Omental fat pad (tissue), 4 donors: Measurements from ENCODE around the gene PPFIBP2. TPM values are rescaled to one million over a fixed set of nuclear protein-coding genes. Genes with fewer than 3 reads are reported as not detected.

Source experiments
- ATAC-seq: fragments of 150-250 bp; one replicate; pipeline ENCODE4 v1.9.1; 2016; ENCODE audit warnings: mild to moderate bottlenecking, moderate library complexity; ENCODE audit not compliant: low FRiP score
- DNase-seq: peaks from one replicate; pipeline ENCODE4 v3.0.0-alpha.2; 2019; ENCODE audit warnings: low spot score
- total RNA-seq, 4 donors: library from RNA; depleted of rRNA; stranded (reverse); fragments of >200 nt; gene quantifications; one replicate each; pipeline ENCODE4 v1.1.0, GENCODE V29; 2016
- TF ChIP-seq, protein P1 (sequence below), 3 donors: fragments of 450-650 bp; IDR thresholded peaks; one replicate each; pipeline ENCODE4 v1.5.1; 2016 to 2017; ENCODE audit warnings: antibody characterized with exemption in 3 of 3, mild to moderate bottlenecking in 3 of 3, moderate library complexity in 2 of 3

The PPFIBP2 gene
- total RNA-seq, 4 donors from 2014 or later: 16.3 to 47.8 (median 24.2) TPM

GRCh38 chr11:7559398-7560283, 45.8 kb downstream of the PPFIBP2 start:
- TF ChIP-seq, protein P1, sequence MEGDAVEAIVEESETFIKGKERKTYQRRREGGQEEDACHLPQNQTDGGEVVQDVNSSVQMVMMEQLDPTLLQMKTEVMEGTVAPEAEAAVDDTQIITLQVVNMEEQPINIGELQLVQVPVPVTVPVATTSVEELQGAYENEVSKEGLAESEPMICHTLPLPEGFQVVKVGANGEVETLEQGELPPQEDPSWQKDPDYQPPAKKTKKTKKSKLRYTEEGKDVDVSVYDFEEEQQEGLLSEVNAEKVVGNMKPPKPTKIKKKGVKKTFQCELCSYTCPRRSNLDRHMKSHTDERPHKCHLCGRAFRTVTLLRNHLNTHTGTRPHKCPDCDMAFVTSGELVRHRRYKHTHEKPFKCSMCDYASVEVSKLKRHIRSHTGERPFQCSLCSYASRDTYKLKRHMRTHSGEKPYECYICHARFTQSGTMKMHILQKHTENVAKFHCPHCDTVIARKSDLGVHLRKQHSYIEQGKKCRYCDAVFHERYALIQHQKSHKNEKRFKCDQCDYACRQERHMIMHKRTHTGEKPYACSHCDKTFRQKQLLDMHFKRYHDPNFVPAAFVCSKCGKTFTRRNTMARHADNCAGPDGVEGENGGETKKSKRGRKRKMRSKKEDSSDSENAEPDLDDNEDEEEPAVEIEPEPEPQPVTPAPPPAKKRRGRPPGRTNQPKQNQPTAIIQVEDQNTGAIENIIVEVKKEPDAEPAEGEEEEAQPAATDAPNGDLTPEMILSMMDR (IDR thresholded peaks at IDR 0.05): no peak
- no peak for DNase-seq
- ATAC-seq: no peak

- TF ChIP-seq, protein P1 (IDR thresholded peaks at IDR 0.05): no peak
- DNase-seq (no peak), ATAC-seq (no peak)
Observed at GRCh38 chr11:7561562-7561961, 47.8 kb downstream of the PPFIBP2 start.

GRCh38 chr11:7563281-7563680, 49.5 kb downstream of the PPFIBP2 start:
- ATAC-seq (no peak), DNase-seq (no peak)
- TF ChIP-seq, protein P1 (IDR thresholded peaks at IDR 0.05): no peak

- no peak for DNase-seq
- TF ChIP-seq, protein P1 (IDR thresholded peaks at IDR 0.05): no peak
- ATAC-seq: no peak
Observed at GRCh38 chr11:7564803-7565202, 51.0 kb downstream of the PPFIBP2 start.

DNA sequence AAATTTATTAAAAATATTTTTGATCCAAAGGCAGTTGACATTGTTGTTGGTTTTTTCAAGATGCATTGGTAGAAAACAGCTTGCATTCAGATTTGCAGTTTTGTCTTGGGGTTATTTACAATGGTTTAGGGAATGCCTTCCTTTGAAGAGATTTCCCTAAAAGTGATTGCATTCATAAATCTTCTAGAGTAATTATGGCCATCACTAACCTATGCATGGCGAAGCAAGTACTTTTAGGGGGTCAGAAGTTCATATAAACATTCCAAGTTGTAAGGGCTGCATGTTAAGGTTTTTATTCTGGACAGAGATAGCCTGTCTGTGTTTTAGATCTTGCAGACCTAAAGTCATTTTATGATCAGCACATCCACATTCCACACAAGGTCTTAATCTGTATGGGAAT, 53.5 kb downstream of the PPFIBP2 start:
- DNase-seq: no peak
- no peak for ATAC-seq
- TF ChIP-seq, protein P1 (IDR thresholded peaks at IDR 0.05): no peak

GRCh38 chr11:7569044-7569443, 55.2 kb downstream of the PPFIBP2 start:
- ATAC-seq (no peak), DNase-seq (no peak)
- TF ChIP-seq, protein P1 (IDR thresholded peaks at IDR 0.05): no peak

DNA sequence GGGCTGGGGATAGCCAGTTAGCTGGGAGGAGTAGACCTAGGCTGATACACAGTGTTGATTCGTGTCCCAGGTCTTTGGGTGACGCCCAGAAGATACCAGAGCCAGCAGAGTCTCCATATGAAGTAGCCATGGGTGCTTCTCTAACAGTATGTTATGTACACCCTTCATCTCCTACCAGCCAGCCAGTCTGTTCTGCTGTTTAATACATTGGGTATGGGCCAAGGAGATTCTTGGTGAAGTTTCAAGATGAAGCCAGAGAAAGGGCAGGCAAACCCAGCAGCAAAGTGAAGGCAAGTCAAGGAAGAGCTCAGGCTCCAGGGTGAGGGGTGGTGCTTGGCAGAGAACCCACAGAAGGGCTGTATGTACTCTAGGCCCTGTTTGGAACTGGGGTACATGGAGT, 56.4 kb downstream of the PPFIBP2 start:
- no peak for ATAC-seq
- DNase-seq: no peak
- TF ChIP-seq, protein P1 (IDR thresholded peaks at IDR 0.05): no peak
